22Rv1 (cell line): Measurements from ENCODE around the gene NCF2.

Experiments used
- H3K27ac ChIP-seq: fragments of 450-650 bp; 2 replicates; pipeline ENCODE4 v1.5.1; 2017
- CTCF ChIP-seq: fragments of 450-650 bp; IDR thresholded peaks from 2 replicates; pipeline ENCODE4 v1.5.1; 2017; ENCODE audit warnings: mild to moderate bottlenecking
- ZFX ChIP-seq: fragments of 450-650 bp; IDR thresholded peaks from 2 replicates; pipeline ENCODE4 v1.6.1; 2017; ENCODE audit warnings: antibody characterized with exemption, borderline replicate concordance

NCF2 gene

GRCh38 chr1:183568176-183569021 lies 21.9 kb downstream of the NCF2 start:
- no peak overlapping the region for H3K27ac ChIP-seq
- TF ChIP-seq ZFX: no peak
- no peak for TF ChIP-seq CTCF

- H3K27ac ChIP-seq: no peak overlapping the region
- TF ChIP-seq ZFX (no peak), CTCF (no peak)
Measured at GRCh38 chr1:183567584-183567983, 22.7 kb downstream of the NCF2 start.

GRCh38 chr1:183566026-183566425 lies 24.2 kb downstream of the NCF2 start:
- TF ChIP-seq CTCF (no peak), ZFX (no peak)
- no peak overlapping the region for H3K27ac ChIP-seq

- no peak overlapping the region for H3K27ac ChIP-seq
- TF ChIP-seq CTCF: no peak
- TF ChIP-seq ZFX: no peak
Measured at GRCh38 chr1:183565261-183565660, 25.0 kb downstream of the NCF2 start.

GRCh38 chr1:183562701-183563100 lies 27.6 kb downstream of the NCF2 start:
- no peak overlapping the region for H3K27ac ChIP-seq
- TF ChIP-seq ZFX: no peak

- TF ChIP-seq CTCF: no peak
- TF ChIP-seq ZFX: no peak
Measured at GRCh38 chr1:183559061-183559460, 31.2 kb downstream of the NCF2 start.

GRCh38 chr1:183554577-183554976 lies 35.7 kb downstream of the NCF2 start:
- no peak for TF ChIP-seq ZFX
- TF ChIP-seq CTCF: no peak
- no peak overlapping the region; the same call in 1 of the 2 replicates for H3K27ac ChIP-seq

More at GRCh38 chr1:183559061-183559460, 31.2 kb downstream of the NCF2 start:
- no peak overlapping the region for H3K27ac ChIP-seq
